GM19023 (cell line): ENCODE results near the gene RAPGEF4.

ENCODE experiments used
- ATAC-seq: cut with Tn5 transposase; IDR thresholded peaks from one replicate; pipeline ENCODE4 v1.9.1; 2021; ENCODE audit warnings: mild to moderate bottlenecking, moderate library complexity; ENCODE audit not compliant: unreplicated experiment

RAPGEF4 gene

DNA sequence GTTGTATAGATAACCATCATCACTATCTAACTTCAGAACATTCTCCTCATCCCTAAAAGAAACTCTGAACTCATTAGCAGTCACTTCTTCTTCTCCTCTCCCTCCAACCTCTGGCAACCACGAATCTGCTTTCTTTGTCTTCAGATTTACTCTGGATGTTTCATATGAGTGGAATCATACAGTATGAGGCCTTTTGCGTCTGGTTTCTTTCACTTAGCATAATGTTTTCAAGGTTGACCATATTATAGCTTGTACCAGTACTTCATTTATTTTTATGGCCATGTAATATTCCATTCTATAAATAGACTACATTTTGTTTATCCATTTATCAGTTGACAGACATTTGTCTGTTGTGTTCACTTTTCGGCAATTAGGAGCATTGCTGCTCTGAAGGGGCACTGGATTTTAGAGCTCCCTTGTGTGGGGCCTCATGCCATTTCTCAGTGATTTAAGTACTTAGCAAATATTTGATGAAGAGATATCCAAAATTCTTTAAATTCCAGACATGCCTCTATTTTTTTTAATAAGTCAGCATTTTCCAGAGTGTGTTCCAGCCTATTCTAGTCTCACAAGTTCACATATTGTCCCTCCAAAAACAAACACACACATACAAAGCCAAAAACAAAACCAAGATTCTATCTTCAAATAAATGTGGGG, 317.5 kb downstream of the RAPGEF4 start:
- ATAC-seq, result no peak

DNA sequence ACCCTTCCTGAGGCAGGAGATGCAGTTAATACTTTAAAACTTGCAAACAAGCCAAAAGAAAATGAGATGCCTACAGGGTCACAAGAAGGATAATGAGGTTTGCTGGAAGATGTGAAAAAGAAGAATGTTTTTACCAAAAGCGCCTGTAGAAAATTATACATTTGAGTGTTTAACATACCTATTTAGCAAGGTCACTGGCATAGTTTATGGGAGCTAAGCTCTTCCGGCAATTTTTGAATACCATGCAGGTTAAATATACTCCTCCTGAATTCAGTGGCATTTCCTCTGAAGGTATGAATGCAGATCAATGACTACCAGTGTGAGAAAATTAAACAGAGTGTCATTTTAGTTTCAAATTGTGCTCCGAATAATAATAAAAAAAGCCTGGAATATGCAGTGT, 318.8 kb downstream of the RAPGEF4 start:
- no peak for ATAC-seq

DNA sequence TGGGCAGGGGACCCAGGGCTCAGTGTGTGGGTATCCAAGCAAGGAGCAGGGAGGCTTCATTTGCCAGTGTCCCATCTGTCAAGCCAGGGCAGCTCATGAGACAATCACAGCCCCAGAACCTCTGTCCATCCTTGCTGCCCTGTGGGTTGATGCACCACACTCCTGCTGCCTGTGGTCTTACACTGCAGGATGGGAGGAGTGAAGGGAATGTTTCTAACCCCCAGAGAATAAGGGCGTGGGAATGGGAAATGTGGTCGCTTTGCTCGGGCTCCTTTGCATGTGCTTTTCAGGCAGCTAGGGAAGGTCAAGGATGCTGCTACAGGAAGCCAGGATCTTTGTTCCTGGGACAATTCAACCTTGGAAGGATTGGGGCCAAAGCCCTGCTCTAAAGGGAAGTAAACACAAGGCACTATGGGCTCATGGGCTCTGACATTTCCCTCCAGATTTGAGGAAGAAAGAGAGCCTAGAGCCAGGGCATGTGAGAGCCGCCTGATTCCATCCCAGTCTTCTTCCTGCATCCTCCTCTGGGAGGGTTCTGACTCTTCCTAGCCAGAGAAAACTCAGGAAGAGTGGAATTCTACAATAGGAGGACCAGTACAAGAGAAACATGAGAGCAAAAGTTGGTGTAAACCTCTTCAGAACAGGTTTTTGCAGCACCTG, 321.2 kb downstream of the RAPGEF4 start:
- ATAC-seq, result no peak

DNA sequence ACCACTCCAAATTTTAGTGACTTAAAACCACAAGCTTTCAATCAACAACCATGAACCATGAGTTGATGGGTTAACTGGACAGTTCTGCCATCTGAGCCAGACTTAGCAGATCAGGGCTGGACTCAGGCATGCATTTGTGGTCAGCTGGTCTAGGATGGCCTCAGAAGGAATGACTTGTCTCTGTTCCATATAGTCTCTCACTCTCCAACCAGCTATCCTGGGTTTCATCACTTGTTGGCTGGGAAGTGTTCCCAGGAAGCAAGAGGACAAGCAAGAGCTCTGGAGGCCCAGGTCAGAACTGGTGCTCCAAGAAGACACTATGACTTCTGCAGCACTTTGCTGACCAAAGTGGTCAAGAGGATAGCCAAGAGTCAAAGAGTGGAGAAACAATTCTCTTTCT, 322.5 kb downstream of the RAPGEF4 start:
- ATAC-seq, result no peak

DNA sequence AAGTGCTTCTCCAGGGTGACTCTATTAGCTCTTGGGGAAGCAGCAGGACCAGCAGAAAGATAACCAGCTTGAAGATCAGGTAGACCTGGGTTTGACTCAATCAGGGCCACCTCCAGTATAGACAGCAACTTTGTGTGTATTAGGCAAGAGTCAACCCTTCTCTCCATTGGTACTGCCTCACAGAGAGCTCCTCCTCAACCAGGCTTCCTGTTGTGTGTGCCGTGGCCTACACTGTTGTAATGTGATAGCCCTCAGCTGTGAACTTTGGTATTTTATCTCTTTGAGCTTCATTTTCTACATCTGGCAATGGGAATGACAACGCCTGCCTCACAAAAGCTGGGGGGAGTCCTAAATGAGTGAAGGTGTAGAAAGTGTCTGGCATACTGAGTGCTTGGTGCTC, 323.0 kb downstream of the RAPGEF4 start:
- ATAC-seq, result no peak

DNA sequence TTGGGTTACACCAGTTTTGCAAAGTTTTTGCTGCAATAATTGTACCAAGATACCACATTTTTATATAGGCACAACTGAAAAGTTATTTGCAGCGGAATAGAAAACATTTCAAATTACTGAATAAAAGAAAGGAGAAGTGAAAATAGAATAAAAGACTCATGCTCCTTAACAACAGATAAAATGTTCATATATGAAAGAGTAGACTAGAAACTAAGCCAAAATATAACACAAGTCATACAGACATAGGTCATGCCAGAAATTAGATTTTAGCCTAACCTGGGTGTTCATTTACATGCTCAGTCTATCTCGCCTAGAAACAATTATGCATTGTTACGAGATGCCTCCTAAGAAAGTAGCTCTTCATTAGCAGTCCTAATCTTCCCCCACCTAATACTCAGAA, 323.6 kb downstream of the RAPGEF4 start:
- no peak for ATAC-seq

DNA sequence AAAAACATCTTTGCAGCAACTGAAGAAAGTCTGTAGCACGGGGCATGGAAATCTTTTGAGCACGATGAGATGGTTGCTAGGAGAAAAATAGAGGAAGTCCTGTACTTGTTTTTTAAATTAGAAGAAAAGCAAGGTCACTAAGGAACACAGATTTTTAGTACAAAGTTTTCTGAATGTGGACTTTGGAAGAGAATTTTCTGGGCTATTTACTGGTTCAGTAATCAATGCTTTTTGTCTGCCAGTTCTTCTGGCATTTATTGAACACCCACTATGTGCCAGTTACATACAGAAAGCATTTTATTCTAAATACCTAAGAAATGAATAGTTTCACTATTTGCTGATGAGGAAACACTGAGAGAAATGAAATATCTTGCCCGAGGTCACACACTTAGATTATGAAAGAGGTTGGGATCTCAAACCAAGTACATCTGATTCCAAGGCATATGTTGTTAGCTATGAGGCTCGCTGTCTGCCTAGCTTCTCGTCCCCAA, 324.4 kb downstream of the RAPGEF4 start:
- no peak for ATAC-seq

DNA sequence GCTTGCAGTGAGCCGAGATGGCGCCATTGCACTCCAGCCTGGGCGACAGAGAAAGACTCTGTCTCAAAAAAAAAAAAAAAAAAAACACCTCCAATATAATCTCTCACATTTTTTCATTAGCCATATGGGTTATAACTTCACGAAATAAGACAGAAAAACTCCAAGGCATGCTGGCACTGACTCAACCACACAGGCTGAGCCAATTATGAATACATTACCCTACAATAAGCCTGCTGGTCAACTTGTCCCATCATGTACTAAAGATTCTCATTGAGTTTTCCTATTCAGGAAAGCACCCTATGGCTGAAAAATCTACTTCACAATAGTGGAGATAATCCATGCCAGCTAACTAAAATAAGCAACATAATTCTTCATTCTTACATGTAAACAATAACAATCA, 327.2 kb downstream of the RAPGEF4 start:
- no peak for ATAC-seq

DNA sequence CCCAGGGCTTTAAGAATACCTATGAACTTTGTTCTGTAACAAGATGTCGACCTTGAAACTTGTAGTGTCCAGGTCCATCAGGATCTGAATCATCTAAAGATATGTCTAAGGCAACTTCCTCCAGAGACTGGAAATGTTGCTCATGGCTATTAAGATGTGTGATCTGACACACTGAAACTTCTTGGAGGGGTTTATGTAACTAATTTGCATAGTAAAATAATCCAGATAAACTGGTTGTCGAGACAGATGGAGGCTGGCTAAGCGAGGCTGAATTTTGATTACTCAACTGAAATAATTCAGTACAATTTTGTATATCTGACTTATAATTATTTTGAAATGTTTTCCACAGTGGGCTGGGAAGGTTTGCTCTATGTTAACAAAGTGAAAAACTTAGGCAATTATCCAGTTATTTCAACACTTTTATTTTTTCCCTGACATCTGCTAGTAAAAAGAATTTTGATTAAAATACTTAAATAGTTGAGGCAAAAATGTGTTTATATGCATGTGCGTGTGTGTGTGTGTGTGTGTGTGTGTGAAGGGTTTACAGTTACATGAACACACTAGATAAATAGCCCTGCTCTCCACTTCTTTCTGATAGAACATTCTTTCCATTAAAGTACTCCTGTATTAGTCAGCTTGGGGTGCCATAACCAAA, 328.6 kb downstream of the RAPGEF4 start:
- no peak for ATAC-seq

DNA sequence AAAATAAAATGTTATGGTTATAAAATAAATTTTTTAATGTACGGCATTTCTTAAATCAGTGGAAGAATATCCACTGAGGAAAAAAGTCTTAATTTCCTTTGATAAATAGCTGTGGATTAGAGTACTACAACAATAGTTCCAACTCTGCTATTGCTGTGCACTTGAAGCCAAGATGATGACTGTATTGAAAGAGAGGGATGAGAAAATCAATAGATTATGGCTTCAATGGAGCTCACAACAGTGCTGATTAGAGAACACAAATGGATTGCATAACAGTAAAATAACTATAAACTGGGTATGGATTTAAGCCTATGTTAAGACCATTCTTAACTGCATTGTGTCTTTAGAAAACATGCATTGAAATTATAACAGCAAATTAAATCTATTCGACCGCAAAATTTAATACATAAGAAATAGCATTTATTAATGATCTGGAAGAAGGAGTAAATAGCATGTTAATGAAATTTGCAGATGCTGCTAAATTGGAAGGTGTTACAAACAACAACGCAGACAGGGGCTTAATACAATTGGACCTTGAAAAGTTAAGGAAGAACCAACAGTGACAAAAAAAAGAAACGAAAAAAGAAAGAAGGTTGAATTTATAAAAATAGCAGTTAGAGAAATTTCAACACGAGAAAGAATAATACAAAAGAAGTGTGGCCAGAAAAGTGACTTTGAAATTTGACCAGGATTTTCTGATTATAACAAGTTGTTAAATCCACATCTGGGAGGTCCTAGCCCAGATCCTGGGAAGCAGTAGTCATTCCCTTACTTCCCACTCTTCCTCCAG, 331.4 kb downstream of the RAPGEF4 start:
- no peak for ATAC-seq

DNA sequence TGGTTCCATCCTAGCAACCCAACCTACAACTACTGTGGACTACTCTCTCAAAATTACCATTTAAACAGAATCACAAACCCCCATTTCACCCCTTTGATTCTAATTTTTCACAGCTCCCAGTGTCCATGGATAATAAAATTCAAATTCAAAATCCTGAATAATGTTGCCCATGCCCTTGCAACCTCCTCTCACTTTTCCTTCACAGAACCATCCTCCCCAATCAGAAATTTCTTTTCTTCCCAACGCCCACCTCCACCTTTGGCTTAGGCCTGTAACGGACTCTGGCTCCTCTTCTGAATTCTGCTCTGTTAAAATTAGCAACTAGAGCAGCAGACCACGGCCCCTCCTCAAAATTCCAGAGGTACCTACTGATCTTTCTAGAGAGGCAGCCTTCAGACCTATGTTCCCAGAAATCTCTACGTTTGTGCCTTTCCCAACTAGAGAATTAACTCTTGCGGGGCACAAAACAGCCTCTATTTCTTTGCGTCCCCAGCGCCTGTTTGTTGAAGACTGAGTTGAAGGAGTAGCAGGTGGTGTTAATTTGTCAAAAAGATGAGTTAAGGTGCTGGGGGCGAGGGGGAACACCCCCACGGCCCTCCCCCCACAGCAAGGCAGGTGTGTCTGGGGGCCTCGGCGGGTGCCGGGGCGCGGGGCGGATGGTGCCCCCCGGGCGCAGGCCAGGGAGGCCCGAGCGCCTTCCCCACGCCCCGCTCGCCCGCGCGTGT, 339.6 kb downstream of the RAPGEF4 start:
- no peak for ATAC-seq

DNA sequence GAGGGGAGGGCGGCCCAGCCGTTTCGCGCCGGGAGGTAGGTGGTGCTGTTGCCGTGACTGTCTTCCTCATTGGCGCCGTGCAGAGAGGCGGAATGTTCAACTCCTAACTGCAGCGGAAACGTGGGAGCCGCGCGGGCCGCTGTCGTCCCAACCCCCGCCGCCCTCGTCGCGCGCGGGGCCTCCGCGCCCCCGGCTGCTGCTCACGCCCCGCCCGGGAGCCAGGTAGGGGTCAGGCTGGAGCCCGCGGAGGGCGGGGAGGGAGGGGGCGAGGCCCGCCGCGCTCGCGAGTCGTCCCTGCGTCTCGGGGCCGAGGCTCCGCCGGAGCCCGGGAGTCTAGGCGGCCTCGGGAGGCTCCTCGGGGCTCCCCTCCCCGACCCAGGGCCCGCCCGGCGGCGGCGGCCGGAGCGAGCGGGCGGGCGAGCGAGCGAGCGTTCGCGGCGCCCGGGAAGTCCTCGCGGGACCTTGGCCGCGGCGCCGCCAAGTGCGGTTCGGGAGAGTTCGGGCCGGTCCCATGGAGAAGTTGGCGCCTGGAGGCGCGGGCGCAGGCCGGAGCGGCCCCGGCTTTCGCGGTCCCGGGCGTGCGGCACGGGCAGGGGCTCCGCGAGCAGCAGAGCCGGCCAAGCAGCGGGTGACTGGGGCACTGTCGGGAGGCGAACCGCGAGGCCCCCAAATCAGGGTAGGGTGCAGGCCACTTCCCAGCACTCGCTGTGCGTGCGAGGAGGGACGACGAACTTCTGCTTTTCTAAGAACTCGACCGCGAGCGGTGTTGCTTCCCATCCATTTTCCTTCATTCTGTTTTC, 340.3 kb downstream of the RAPGEF4 start, which contains the start of gene MAP3K20:
Gene MAP3K20 (plus strand): TSS at position 66 of the 800 bp plus-strand sequence. CDS start 15,186 bp downstream, outside the sequence.
- ATAC-seq, result peak; percentile 66

DNA sequence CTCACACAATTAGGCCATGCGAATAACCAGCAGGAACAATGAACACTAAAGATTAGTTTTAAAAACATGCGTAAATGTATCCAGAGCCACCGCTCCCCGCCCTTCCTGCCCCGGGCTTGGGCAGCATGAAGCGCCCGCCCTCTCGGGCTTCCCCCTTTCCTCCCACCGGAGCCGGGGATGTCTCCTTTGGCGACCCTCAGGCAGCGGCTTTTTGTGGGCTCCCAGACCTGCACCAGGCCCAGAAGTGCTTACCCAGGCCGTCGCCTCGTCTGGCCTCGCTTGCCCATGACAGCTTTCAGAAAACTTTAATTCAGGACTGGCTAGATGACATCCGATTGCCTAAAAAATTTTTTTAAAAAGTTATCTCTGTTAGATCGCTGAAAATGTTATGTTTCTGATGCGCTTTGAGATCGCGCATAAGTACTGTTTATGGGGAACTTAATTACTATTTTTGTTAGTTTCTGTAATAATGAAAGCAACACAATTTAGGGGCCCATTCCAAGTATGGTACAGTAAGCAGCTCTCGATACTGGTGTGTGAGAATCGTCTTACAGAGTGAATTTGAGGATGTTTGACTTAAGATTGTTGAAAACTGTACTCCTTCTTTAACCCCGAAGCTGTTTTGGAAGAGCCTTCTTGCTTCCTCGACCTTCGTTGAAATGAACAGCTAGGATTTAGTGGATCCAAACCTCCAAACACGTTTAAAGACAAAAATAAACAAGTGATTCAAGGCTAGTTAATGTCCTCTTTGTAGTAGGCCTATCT, 341.1 kb downstream of the RAPGEF4 start:
- peak; percentile 30 for ATAC-seq

DNA sequence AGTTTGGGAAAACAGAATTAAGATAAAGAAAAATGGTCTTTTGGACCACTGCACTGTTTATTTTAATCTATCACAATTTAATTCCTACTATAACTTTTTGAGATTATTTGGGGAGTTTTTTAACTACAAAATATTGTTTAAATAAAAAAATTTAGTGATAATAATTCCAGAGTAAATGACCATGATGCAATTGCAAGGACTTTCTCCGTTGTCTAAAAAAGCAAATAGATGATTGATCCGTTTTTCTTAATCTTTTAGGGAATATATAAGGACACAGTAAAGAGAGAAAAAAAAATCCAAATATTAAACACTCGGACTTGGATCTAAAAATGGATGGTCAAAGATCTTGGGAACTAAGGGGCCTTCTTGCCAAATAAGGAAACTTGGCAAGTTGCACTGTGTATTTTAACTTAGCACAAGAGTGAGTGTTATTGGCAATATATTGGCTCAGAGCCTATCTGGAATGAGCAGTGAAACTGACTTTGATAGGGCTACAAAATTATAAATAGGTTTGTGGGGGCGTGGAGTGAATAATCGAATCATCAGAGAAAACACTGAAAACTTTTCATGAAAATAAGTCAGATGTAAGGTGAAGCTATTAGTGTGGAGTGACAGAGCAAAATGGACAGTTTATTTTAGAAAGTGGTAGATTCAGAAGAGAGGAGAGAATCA, 342.0 kb downstream of the RAPGEF4 start:
- ATAC-seq, result no peak

DNA sequence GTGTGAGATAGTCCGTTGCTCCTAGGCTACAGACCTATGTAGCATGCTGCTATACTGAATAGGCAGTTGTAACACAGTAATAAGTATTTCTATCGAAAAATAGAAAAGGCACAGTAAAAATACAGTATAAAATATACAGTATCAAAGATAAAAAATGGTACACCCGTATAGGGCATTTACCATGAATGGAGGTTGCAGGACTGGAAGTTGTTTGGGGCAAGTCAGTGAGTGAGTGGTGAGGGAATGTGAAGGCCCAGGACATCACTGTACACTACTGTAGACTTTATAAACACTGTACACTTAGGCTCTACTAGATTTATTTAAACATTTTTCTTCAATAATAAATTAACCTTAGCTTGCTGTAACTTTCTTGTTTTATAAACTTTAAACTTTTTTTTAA, 343.5 kb downstream of the RAPGEF4 start:
- ATAC-seq, result no peak

DNA sequence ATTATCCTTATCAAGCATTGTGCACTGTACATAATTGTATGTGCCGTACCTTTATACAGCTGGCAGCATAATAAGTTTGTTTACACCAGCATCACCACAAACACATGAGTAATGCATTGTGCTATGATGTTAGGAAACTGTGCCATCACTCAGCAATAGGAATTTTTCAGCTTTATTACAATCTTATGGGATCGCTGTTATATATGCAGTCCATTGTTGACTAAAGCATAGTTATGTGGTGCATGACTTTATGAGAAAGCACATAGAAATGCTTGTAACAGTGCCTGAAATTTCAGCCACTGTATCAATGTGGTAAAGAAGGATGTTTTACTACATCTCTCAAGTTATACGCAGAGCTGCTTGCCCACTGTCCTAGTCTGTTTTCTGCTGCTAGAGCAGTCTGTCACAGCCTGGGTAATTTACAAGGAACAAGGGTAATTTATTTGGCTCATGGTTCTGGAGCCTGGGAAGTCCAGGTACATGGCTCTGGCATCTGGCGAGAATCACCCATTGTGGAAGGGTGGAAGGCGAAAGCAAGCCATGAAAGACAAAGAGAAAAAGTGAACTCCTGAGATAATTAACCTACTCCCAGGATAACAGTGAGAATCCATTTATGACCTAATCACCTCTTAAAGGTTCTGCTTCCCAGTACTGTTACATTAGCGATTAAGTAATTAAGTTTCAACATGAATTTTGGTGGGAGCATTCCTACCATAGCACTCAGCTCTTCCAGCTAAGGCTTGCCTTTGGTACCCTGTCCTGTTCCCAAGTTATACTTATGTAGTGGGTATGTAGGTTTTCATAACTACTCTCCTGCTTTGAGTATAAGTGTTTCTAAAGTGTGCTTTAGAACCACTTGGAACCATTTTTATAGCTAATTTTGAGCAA, 344.6 kb downstream of the RAPGEF4 start:
- no peak for ATAC-seq

DNA sequence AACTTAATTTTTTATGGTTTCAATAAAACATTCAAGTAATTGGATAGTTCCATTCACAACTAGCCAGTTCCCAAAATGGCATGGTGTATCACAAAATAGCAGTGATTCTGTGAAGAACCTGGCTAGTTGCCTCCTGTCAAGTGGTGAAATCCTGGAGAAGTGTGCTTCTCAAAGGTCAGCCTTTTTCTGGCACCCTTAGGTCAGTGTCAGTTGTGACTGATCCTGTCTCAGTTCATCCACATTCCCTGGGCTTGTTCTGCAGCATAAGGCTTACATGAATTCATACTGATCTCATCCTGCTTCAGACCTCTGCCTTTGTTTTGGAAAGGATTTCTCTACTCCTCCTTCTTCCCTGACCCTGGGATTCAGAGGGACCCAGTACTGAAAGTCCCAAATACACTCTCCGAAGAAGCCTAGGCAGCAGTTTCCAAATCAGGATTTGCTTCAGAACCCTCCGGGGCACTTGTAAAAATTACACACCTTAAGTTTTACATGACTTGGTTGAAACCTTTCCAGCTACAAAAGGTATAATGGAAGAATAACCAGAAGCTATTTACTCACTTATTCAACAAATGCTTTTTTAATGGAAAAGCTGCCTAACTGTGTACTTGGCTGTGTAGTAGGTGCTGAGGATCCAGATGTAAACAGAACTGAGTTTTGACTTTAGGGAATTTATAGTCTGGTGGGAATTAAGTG, 351.0 kb downstream of the RAPGEF4 start:
- ATAC-seq, result no peak
